ENCODE measurements around the gene MSANTD2.

DNA sequence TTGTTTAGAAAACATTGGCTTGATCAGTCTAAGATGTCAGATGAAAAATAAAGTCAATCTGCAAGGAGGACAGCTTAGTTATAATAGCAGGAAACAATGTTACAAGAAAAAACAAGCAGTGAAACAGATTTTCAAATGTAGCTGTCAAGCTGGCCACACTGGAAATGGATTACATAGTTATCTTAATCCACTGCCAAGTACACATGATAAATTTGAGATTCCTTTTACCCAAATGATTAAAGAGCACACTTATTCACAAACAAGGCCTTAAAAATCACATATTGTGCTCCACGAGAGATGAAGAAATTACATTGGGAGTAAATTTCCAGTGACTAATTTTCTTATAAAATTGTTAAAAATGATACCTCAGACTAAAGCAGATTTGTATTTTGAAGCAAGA is 20.6 kb downstream of the MSANTD2 start:
- TF ChIP-seq, protein P1, sequence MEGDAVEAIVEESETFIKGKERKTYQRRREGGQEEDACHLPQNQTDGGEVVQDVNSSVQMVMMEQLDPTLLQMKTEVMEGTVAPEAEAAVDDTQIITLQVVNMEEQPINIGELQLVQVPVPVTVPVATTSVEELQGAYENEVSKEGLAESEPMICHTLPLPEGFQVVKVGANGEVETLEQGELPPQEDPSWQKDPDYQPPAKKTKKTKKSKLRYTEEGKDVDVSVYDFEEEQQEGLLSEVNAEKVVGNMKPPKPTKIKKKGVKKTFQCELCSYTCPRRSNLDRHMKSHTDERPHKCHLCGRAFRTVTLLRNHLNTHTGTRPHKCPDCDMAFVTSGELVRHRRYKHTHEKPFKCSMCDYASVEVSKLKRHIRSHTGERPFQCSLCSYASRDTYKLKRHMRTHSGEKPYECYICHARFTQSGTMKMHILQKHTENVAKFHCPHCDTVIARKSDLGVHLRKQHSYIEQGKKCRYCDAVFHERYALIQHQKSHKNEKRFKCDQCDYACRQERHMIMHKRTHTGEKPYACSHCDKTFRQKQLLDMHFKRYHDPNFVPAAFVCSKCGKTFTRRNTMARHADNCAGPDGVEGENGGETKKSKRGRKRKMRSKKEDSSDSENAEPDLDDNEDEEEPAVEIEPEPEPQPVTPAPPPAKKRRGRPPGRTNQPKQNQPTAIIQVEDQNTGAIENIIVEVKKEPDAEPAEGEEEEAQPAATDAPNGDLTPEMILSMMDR (IDR thresholded peaks at IDR 0.05): no peak
- no peak for TF ChIP-seq POLR2A (IDR thresholded peaks at IDR 0.05)
